ENCODE results near the gene AP5Z1.

DNA sequence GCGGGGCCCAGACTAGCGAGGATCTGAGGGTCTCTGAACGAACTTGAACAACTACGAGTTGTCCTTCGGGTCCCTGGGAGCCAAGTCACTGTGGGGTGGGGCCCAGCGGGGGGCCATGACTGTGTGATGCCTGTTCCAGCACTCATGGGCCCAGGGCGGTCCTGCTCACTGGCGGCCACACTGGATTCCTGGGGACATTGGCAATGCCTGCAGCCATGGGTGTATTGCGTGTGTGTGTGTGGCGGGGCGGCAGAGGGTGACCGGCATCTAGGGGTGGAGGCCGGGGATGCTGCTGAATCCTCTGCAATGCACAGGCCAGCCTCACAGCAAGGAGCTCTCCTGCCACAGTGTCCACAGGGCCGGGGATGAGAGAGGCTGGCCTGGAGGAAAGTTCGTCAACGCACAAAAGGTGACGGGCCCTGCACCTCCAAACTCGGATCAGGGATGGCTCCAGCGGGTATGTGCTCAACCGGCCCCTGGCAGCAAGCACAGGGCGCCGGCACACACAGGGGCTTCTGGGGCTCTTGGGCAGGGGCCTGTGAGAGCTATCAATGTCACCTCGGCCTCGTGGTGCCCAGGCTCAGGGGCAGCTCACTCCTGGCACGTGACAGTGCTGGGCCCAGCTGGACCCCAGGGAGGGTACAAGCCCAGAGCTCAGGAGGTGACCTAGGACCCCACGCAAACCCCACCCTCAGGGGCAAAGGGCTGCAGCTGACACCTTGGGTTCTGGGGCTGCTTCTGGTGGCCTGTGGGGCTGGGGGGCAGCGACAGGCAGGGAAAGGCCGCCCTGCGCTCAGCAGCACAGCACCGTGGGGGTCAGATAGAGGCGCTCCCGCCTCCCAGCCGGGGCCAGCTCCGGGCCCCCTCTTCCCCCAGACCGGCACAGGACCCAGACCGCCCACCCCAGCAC, 58.5 kb downstream of the AP5Z1 start:
- TF ChIP-seq POLR2A (IDR thresholded peaks at IDR 0.05; ENCODE audit: low read length), result no peak
- TF ChIP-seq, protein P1, sequence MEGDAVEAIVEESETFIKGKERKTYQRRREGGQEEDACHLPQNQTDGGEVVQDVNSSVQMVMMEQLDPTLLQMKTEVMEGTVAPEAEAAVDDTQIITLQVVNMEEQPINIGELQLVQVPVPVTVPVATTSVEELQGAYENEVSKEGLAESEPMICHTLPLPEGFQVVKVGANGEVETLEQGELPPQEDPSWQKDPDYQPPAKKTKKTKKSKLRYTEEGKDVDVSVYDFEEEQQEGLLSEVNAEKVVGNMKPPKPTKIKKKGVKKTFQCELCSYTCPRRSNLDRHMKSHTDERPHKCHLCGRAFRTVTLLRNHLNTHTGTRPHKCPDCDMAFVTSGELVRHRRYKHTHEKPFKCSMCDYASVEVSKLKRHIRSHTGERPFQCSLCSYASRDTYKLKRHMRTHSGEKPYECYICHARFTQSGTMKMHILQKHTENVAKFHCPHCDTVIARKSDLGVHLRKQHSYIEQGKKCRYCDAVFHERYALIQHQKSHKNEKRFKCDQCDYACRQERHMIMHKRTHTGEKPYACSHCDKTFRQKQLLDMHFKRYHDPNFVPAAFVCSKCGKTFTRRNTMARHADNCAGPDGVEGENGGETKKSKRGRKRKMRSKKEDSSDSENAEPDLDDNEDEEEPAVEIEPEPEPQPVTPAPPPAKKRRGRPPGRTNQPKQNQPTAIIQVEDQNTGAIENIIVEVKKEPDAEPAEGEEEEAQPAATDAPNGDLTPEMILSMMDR (IDR thresholded peaks at IDR 0.05), result no peak
- TF ChIP-seq RFX5 (IDR thresholded peaks at IDR 0.05), result no peak
